ENCODE data around the gene PON3. TPM values are rescaled to one million over a fixed set of nuclear protein-coding genes. Genes with fewer than 3 reads are reported as not detected.

PON3 gene
- total and polyA plus RNA-seq, 2 of the 13 experiments (the other 11 are each of a cell fraction or from before 2014, with no cell fraction given) = 23.6 to 37.8 TPM

- TF ChIP-seq ZNF460 (CRISPR knock-in tag; IDR thresholded peaks at IDR 0.05; ENCODE audit: borderline replicate concordance) (no peak; the same call in 1 of the 2 replicates), ZNF431 (CRISPR knock-in tag; IDR thresholded peaks at IDR 0.05; ENCODE audit: borderline replicate concordance, low read depth) (no peak; the same call in 1 of the 2 replicates), ZNF781 (CRISPR knock-in tag; IDR thresholded peaks at IDR 0.05; ENCODE audit: borderline replicate concordance, not compliant biosample characterization) (no peak), ZSCAN31 (CRISPR knock-in tag; IDR thresholded peaks at IDR 0.05; ENCODE audit: low read depth) (peak; percentile 89; the same call in 1 of the 2 replicates), NR1H2 (CRISPR knock-in tag; IDR thresholded peaks at IDR 0.05; ENCODE audit: borderline replicate concordance, low read depth) (0 out of 2 replicates have a peak, but pooled peaks have one; percentile 14), ZNF30 (CRISPR knock-in tag; IDR thresholded peaks at IDR 0.05) (0 out of 2 replicates have a peak, but pooled peaks have one; percentile 37), ZNF121 (CRISPR knock-in tag; IDR thresholded peaks at IDR 0.05) (0 out of 2 replicates have a peak, but pooled peaks have one; percentile 45), ZNF17 (CRISPR knock-in tag; IDR thresholded peaks at IDR 0.05) (no peak), EHMT2 (IDR thresholded peaks at IDR 0.05; ENCODE audit: borderline replicate concordance, low read depth, low read length) (no peak), RXRA (CRISPR knock-in tag; IDR thresholded peaks at IDR 0.05) (peak; percentile 20; the same call in 1 of the 2 replicates), CBX1 (IDR thresholded peaks at IDR 0.05; ENCODE audit: low read depth) (no peak), KDM2A (CRISPR knock-in tag; IDR thresholded peaks at IDR 0.05; ENCODE audit: borderline replicate concordance, low read depth) (peak; percentile 85), TFE3 (CRISPR knock-in tag; IDR thresholded peaks at IDR 0.05) (peak; percentile 6; the same call in 1 of the 2 replicates), ZNF619 (CRISPR knock-in tag; IDR thresholded peaks at IDR 0.05) (no peak; the same call in 1 of the 2 replicates), POGZ (CRISPR knock-in tag; IDR thresholded peaks at IDR 0.05) (peak; percentile 51), HNF1B (CRISPR knock-in tag; IDR thresholded peaks at IDR 0.05) (peak; percentile 67), SMAD9 (CRISPR knock-in tag; IDR thresholded peaks at IDR 0.05) (no peak), PAXIP1 (CRISPR knock-in tag; conservative IDR thresholded peaks at IDR 0.05) (peak; percentile 76), ETV5 (CRISPR knock-in tag; IDR thresholded peaks at IDR 0.05; ENCODE audit: borderline replicate concordance) (peak; percentile 54; the same call in 1 of the 2 replicates), FOXA1 (IDR thresholded peaks at IDR 0.05) (no peak), FOXA1 (CRISPR knock-in tag; IDR thresholded peaks at IDR 0.05) (peak; percentile 35), NR3C1 (CRISPR knock-in tag; IDR thresholded peaks at IDR 0.05) (no peak), ZNF703 (CRISPR knock-in tag; IDR thresholded peaks at IDR 0.05; ENCODE audit: borderline replicate concordance) (no peak), BRD4 (CRISPR knock-in tag; IDR thresholded peaks at IDR 0.05) (peak; percentile 95)
Measured at GRCh38 chr7:95434557-95435421, 38.6 kb upstream of the PON3 start, which contains the start of gene PON2 (continued).

Data from HepG2 (cell line).